Fibroblast of the aortic adventitia (primary cell): Measurements from ENCODE around the gene CENPO. TPM values are rescaled to one million over a fixed set of nuclear protein-coding genes. Genes with fewer than 3 reads are reported as not detected.

Experiments used
- DNase-seq: peaks from one replicate; pipeline ENCODE4 v3.0.0-alpha.2; 2010; ENCODE audit warnings: low read depth
- H3K4me3 ChIP-seq: 2 replicates; pipeline ENCODE4 v1.5.1; 2011; ENCODE audit warnings: low read depth, mild to moderate bottlenecking, control low read depth, low read length, moderate library complexity
- total RNA-seq: library from RNA; depleted of rRNA; stranded (reverse); fragments of >200 nt; gene quantifications from 2 replicates; pipeline ENCODE4 v1.2.3, GENCODE V29; 2012; ENCODE audit warnings: low replicate concordance
- TF ChIP-seq, protein P1 (sequence below): IDR thresholded peaks from 2 replicates; pipeline ENCODE4 v1.5.1; 2011; ENCODE audit warnings: mild to moderate bottlenecking, low read length, control low read depth, inconsistent platforms; ENCODE audit not compliant: insufficient read depth

The CENPO gene
- total RNA-seq, 1 donor = 35.3 TPM

- H3K4me3 ChIP-seq = no peak overlapping the region
- TF ChIP-seq, protein P1, sequence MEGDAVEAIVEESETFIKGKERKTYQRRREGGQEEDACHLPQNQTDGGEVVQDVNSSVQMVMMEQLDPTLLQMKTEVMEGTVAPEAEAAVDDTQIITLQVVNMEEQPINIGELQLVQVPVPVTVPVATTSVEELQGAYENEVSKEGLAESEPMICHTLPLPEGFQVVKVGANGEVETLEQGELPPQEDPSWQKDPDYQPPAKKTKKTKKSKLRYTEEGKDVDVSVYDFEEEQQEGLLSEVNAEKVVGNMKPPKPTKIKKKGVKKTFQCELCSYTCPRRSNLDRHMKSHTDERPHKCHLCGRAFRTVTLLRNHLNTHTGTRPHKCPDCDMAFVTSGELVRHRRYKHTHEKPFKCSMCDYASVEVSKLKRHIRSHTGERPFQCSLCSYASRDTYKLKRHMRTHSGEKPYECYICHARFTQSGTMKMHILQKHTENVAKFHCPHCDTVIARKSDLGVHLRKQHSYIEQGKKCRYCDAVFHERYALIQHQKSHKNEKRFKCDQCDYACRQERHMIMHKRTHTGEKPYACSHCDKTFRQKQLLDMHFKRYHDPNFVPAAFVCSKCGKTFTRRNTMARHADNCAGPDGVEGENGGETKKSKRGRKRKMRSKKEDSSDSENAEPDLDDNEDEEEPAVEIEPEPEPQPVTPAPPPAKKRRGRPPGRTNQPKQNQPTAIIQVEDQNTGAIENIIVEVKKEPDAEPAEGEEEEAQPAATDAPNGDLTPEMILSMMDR = no peak
- DNase-seq = peak; percentile 48
Observed at GRCh38 chr2:24818721-24819167, 25.5 kb downstream of the CENPO start.

- DNase-seq = no peak
- no peak overlapping the region for H3K4me3 ChIP-seq
- TF ChIP-seq, protein P1 = no peak
Observed at GRCh38 chr2:24819442-24820174, 26.4 kb downstream of the CENPO start.

GRCh38 chr2:24820175-24820513 lies 26.9 kb downstream of the CENPO start:
- no peak for DNase-seq
- TF ChIP-seq, protein P1 = no peak
- H3K4me3 ChIP-seq = no peak overlapping the region

DNA sequence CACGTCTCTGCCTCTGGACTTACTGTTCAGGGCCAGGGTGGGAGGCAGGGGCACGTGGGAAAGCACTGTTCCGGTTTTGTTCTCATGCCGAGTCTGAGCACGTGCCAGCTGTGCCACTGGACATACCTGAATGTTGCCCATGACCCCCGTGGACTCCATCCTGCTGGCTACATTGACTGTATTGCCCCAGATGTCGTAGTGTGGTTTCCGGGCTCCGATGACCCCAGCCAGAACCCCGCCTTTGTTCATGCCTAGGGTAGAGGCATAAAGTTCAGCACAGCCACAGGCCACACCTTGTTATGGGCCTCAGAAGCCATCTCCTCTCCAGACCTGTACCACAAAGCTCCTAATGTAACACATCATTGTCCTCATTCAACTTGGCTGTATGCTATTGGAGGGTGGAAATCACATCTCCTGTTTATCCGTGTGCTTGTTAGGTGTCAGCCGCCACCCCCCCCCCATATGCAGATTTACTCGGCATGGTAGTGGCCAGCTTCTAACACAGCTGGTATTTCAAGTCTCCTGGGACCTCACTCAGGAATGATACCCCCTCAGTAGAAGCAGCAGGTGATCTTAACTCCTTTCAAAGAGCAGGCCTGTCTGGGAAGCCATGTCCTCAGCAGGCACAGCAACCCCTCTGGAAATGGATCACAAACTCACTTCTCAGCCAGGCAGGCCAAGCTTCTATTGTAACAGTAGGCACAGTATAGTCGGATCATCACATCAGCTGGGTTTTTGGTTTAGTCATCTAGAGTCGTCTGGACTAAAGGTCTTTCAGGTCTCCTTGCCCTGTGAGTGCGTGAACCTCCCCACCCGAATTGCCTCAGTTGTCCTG lies 27.6 kb downstream of the CENPO start:
- TF ChIP-seq, protein P1 = no peak
- no peak overlapping the region for H3K4me3 ChIP-seq
- DNase-seq = no peak

- no peak for DNase-seq
- H3K4me3 ChIP-seq = no peak overlapping the region
- TF ChIP-seq, protein P1 = no peak
Observed at GRCh38 chr2:24821433-24821891, 28.2 kb downstream of the CENPO start.

DNA sequence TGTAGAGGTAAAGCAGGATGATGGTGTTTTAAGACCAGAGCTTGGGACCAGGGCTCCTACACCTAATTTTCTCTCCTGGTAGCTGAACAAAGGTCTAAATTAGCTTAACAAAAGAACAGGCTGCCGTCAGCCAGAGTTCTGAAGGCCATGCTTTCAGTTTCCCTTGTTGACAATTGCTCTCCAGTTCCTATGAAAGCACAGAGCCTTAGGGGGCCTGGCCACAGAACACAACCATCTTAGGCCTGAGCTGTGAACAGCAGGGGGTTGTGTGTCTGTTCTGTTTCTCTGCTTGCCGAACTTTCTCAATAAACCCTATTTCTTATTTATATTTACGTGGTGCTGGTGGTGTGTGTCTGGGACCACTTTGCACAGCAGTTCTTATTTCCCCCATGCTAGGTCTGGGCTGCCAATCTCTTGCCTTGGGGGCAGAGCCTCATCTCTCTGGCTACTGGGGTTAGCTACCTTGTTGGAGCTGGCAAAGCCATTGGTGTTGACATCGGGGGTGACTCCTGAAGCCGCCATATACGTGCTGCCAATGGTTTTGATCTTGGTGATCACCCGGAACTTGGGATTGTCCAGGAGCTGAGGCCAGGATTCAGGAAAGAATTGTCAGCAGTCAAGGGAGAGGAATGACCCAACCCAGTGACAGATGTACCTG lies 29.0 kb downstream of the CENPO start:
- TF ChIP-seq, protein P1 = no peak
- DNase-seq = no peak
- no peak overlapping the region for H3K4me3 ChIP-seq
